Ascending aorta (tissue), 2 donors: ENCODE measurements around the gene LCMT1. TPM values are rescaled to one million over a fixed set of nuclear protein-coding genes. Genes with fewer than 3 reads are reported as not detected.
"Not testable (repeated sequence)": the region's sequence is repeated elsewhere in the genome, so short reads cannot be mapped to it uniquely, and the experiment has no call there.

ENCODE experiments used
- DNase-seq, 2 donors: peaks; one replicate each; pipeline ENCODE4 v3.0.0-alpha.2; 2019; ENCODE audit warnings: low spot score in 2 of 2
- H3K27ac ChIP-seq, 2 donors: fragments of 200-600 bp; sonication (generic); one replicate each; pipeline ENCODE4 v1.5.1; 2016 to 2017; ENCODE audit warnings: mild to moderate bottlenecking in 1 of 2
- H3K27me3 ChIP-seq: fragments of 200-600 bp; sonication (generic); one replicate; pipeline ENCODE4 v1.5.1; 2017
- H3K36me3 ChIP-seq, 2 donors: fragments of 200-600 bp; sonication (generic); one replicate each; pipeline ENCODE4 v1.5.1; 2016
- H3K4me1 ChIP-seq, 2 donors: fragments of 200-600 bp; sonication (generic); one replicate each; pipeline ENCODE4 v1.5.1; 2016 to 2017; ENCODE audit warnings: mild to moderate bottlenecking in 1 of 2
- H3K4me3 ChIP-seq, 2 donors: fragments of 200-600 bp; sonication (generic); one replicate each; pipeline ENCODE4 v1.5.1; 2016 to 2017; ENCODE audit warnings: mild to moderate bottlenecking in 1 of 2
- H3K9me3 ChIP-seq, 2 donors: fragments of 200-600 bp; sonication (generic); one replicate each; pipeline ENCODE4 v1.5.1; 2016
- intact Hi-C: fragments of 100-400 bp; cut with DNase I; formaldehyde crosslinking; loops from one replicate; pipeline ENCODE4 v1.15.1; 2023
- total RNA-seq: library from RNA; depleted of rRNA; stranded (reverse); fragments of >200 nt; gene quantifications from one replicate; pipeline ENCODE4 v1.1.0, GENCODE V29; 2016
- TF ChIP-seq, protein P1 (sequence below), 3 experiments: fragments of 200-600 bp in 2 of 3; fragments of 450-650 bp in 1 of 3; sonication (generic) in 2 of 3; IDR thresholded peaks; one replicate each; pipeline ENCODE4 v1.5.1; 2016 to 2019; ENCODE audit warnings: antibody characterized with exemption in 3 of 3, mild to moderate bottlenecking in 1 of 3, moderate library complexity in 1 of 3

Gene LCMT1
- total RNA-seq, 1 donor from 2014 or later = 2.6 TPM

DNA sequence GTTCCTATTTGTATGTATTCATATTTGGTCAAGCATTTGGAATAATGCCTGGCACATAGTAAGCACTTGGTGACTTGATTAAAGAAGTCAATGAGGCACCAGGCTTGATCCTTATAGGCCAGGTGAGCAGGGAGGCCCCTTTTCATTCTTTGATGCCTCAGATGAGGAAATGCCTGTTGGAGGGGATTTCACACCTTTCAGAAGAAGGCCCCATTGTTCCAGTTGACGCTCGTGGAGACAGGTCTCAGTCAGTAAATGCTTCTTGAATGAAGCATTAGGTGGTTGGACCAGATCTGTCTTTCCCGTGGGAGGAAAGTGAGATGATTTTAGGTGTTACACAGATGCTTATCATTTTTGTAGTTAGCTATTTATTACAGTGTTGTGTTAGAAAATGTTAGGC lies 13.0 kb downstream of the LCMT1 start:
- Histone ChIP-seq H3K27ac (no peak overlapping the region), H3K9me3 (no peaks in the 10 kb centered on the region), H3K36me3 (peaks cover 11 to 15% of the 10 kb centered on the region in 2 donors)

DNA sequence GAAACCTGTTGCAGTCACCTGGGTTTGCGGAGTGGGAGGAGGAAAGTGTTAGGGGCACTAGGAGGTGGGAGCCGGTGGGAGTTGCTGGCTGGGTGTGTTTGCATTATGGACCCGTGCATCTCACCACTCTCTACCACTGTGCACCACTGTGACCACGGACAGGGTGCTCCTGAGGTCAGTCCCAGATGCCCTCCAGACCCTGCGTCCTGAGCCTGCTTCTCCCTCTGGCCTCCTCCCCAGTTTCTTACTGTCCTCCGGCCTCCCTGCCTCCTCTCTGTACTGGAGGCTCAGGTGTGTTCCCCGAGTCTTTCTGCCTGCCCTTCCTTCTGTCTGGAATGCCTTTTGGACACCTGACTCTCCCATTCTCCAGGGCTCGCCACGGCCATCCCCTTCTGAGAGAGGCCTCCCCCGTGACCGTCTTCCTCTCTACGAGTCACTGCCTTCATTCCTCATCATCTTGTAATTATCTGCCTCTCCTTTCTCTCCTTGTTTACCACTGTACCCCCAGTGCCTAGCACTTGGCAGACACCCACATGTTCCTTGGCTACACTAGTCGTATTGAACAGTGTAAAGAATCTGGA lies 14.6 kb downstream of the LCMT1 start:
- DNase-seq, H3K4me3 ChIP-seq, H3K9me3 ChIP-seq, H3K27ac ChIP-seq, H3K27me3 ChIP-seq, H3K4me1 ChIP-seq: not testable (repeated sequence)
- peaks cover 21 to 22% of the 10 kb centered on the region in 2 donors for H3K36me3 ChIP-seq
- intact Hi-C loops = loop anchor here (1.0 kb wide), 1 partner anchor 73 kb away; no protein-coding TSS in a partner anchor

More for the DNA sequence above, 13.0 kb downstream of the LCMT1 start:
- H3K4me1 ChIP-seq = no peaks in the 10 kb centered on the region
- no peak overlapping the region for H3K4me3 ChIP-seq
- intact Hi-C loops = no loop called here
- TF ChIP-seq, protein P1, sequence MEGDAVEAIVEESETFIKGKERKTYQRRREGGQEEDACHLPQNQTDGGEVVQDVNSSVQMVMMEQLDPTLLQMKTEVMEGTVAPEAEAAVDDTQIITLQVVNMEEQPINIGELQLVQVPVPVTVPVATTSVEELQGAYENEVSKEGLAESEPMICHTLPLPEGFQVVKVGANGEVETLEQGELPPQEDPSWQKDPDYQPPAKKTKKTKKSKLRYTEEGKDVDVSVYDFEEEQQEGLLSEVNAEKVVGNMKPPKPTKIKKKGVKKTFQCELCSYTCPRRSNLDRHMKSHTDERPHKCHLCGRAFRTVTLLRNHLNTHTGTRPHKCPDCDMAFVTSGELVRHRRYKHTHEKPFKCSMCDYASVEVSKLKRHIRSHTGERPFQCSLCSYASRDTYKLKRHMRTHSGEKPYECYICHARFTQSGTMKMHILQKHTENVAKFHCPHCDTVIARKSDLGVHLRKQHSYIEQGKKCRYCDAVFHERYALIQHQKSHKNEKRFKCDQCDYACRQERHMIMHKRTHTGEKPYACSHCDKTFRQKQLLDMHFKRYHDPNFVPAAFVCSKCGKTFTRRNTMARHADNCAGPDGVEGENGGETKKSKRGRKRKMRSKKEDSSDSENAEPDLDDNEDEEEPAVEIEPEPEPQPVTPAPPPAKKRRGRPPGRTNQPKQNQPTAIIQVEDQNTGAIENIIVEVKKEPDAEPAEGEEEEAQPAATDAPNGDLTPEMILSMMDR (IDR thresholded peaks at IDR 0.05) = no peak
- no peak for DNase-seq
- H3K27me3 ChIP-seq = no peaks in the 10 kb centered on the region

DNA sequence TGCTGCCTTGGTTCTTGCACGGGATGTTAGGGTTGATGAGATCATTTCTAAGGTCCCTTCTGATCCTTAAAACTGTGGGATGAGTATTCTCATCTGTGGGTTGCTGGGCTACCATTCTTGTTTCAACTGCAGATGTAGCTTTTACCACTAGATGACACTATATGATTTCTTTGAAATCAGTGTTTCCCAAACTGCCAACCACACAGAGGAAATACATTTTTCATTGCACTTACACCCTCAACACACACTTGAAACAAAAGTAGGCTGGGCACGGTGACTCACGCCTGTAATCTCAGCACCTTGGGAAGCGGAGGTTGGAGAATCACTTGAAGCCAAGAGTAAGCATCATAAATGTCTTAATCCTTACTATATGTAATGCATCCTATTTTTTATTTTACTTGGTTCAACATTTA lies 15.3 kb downstream of the LCMT1 start:
- Histone ChIP-seq H3K36me3 (peaks cover 22 to 25% of the 10 kb centered on the region in 2 donors), H3K27ac (no peak overlapping the region), H3K4me3 (no peak overlapping the region), H3K4me1 (no peaks in the 10 kb centered on the region), H3K9me3 (no peaks in the 10 kb centered on the region), H3K27me3 (no peaks in the 10 kb centered on the region)
- DNase-seq = no peak
- intact Hi-C loops = loop anchor here (1.0 kb wide), 1 partner anchor 74 kb away; no protein-coding TSS in a partner anchor
- TF ChIP-seq, protein P1 (IDR thresholded peaks at IDR 0.05) = peak in 2 of 3 experiments; percentile 11 to 37

DNA sequence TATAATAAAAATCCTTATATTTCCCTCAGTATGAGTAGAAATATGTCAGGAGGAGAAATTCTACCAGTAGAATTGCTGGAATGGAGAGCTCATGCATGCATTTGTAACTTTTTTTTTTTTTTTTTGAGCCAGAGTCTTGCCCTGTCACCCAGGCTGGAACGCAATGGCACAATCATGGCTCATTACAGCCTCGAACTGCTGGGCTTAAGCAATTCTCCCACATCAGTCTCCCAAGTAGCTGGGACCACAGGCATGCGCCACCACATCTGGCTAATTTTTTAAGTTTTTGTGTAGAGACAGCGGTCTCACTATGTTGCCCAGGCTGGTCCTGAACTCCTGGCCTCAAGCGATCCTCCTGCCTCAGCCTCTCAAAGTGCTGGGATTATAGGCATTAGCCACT lies 21.2 kb downstream of the LCMT1 start:
- H3K27ac ChIP-seq, H3K4me3 ChIP-seq, H3K9me3 ChIP-seq, H3K27me3 ChIP-seq, H3K4me1 ChIP-seq, DNase-seq, intact Hi-C loops: not testable (repeated sequence)
- H3K36me3 ChIP-seq = peaks cover 49 to 72% of the 10 kb centered on the region in 2 donors

DNA sequence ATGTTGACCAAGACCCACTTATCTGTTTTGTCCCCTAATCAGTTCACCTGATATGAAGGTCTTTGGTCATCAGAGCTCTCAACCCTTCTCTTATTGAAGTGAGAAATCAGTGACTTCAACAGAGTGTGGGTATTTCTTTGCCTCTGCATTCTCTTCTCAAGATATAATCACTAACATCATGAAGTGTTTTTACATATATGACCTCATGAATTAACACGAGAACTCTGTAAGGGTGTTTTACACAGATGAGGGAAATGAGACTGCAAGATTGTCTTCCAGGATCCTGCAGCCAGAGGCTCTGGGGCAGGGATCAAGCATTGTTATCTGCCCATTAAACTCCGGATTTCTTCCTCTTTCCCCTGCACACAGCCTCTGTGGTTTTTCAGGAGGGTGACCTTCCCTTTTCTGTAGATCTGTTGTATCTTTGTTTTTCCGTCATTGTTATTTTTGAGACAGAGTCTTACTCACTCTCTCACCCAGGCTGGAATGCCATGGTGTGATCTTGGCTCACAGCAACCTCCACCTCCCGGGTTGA lies 22.7 kb downstream of the LCMT1 start:
- H3K27me3 ChIP-seq = no peaks in the 10 kb centered on the region
- no peak overlapping the region for H3K27ac ChIP-seq
- no peak for DNase-seq
- H3K9me3 ChIP-seq = no peaks in the 10 kb centered on the region
- intact Hi-C loops = no loop called here
- no peak overlapping the region for H3K4me3 ChIP-seq
- TF ChIP-seq, protein P1 (IDR thresholded peaks at IDR 0.05) = no peak
- peaks cover 47 to 73% of the 10 kb centered on the region in 2 donors for H3K36me3 ChIP-seq
- no peaks in the 10 kb centered on the region for H3K4me1 ChIP-seq

DNA sequence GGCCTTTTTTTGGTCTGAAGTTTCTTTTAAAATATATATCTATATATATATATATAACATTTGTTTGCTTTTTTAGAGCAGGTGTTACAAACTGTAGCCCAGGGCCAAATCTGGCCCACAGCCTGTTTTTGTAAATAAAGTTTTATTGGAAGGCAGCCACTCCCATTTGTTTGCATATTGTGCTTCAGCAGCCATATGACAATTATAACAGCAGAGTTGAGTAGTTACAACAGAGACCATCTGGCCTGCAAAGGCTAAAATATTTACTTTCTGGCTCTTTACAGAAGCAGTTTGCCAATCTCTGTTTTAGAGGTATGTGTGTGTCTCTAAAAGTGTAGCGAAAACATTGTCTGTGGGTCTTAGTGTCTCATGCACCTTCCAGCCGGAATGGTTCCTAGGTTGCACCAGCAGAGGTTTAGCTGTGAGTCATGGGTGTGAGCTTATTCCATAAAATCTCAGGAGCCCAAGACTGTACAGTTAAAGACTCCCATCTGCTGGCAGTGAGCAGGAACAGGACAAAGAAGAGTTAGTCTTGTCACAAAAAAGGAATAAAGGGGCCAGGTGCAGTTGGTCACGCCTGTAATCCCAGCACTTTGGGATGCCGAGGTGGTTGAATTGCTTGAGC lies 23.8 kb downstream of the LCMT1 start:
- Histone ChIP-seq H3K27ac (no peak overlapping the region), H3K9me3 (no peaks in the 10 kb centered on the region), H3K27me3 (no peaks in the 10 kb centered on the region), H3K4me1 (no peaks in the 10 kb centered on the region), H3K4me3 (no peak overlapping the region), H3K36me3 (peaks cover 45 to 73% of the 10 kb centered on the region in 2 donors)
- intact Hi-C loops = no loop called here
- DNase-seq = no peak
- TF ChIP-seq, protein P1 (IDR thresholded peaks at IDR 0.05) = no peak
